ENCODE measurements around the gene PEX14. TPM values are rescaled to one million over a fixed set of nuclear protein-coding genes. Genes with fewer than 3 reads are reported as not detected.

The PEX14 gene
- total RNA-seq, 1 donor, result 15.2 TPM

- H4K20me1 ChIP-seq (ENCODE audit: insufficient read depth, low read length), result no peaks in the 10 kb centered on the region
- H3K36me3 ChIP-seq (ENCODE audit: insufficient read depth, low read length), result peaks cover 5% of the 10 kb centered on the region
- peak overlapping the region; percentile 53 for H2AFZ ChIP-seq (ENCODE audit: low read length)
- no peaks in the 10 kb centered on the region for H3K27me3 ChIP-seq (ENCODE audit: insufficient read depth, low read length)
- H3K27ac ChIP-seq (ENCODE audit: low read depth, low read length), result no peak overlapping the region
- H3K9me3 ChIP-seq (ENCODE audit: low read depth, low read length), result no peaks in the 10 kb centered on the region
- no peak overlapping the region for H3K4me3 ChIP-seq (ENCODE audit: insufficient read depth, low read length)
- no peak for DNase-seq (ENCODE audit: insufficient read length, low spot score, missing footprints)
- H3K4me1 ChIP-seq (ENCODE audit: insufficient read depth, low read length), result no peaks in the 10 kb centered on the region
- no peaks in the 10 kb centered on the region for H3K79me2 ChIP-seq (ENCODE audit: insufficient read depth, low read length)
- H3K4me2 ChIP-seq (ENCODE audit: insufficient read depth, low read length), result peak overlapping the region; percentile 16
- TF ChIP-seq CTCF (IDR thresholded peaks at IDR 0.05; ENCODE audit: extremely low read depth, low read depth, low read length), result no peak
These were observed 29.9 kb upstream of the PEX14 start for GRCh38 chr1:10444795-10445397.

- DNase-seq (ENCODE audit: insufficient read length, low spot score, missing footprints), result no peak
- no peaks in the 10 kb centered on the region for H4K20me1 ChIP-seq (ENCODE audit: insufficient read depth, low read length)
- no peaks in the 10 kb centered on the region for H3K9me3 ChIP-seq (ENCODE audit: low read depth, low read length)
- H2AFZ ChIP-seq (ENCODE audit: low read length), result no peak overlapping the region
- peaks cover 5% of the 10 kb centered on the region for H3K36me3 ChIP-seq (ENCODE audit: insufficient read depth, low read length)
- no peak overlapping the region for H3K4me2 ChIP-seq (ENCODE audit: insufficient read depth, low read length)
- H3K4me3 ChIP-seq (ENCODE audit: insufficient read depth, low read length), result no peak overlapping the region
- H3K4me1 ChIP-seq (ENCODE audit: insufficient read depth, low read length), result peaks cover 11% of the 10 kb centered on the region
- no peaks in the 10 kb centered on the region for H3K79me2 ChIP-seq (ENCODE audit: insufficient read depth, low read length)
- no peak overlapping the region for H3K27ac ChIP-seq (ENCODE audit: low read depth, low read length)
- H3K27me3 ChIP-seq (ENCODE audit: insufficient read depth, low read length), result no peaks in the 10 kb centered on the region
- no peak for TF ChIP-seq CTCF (IDR thresholded peaks at IDR 0.05; ENCODE audit: extremely low read depth, low read depth, low read length)
These were observed 27.8 kb upstream of the PEX14 start for GRCh38 chr1:10446790-10447422.

GRCh38 chr1:10449751-10450150 is 25.0 kb upstream of the PEX14 start, which contains the start of gene CORT:
Gene CORT (plus strand): TSS chr1:10450031. CDS start chr1:10450224, 193 bp downstream.
- Histone ChIP-seq H3K4me1 (ENCODE audit: insufficient read depth, low read length) (peaks cover 11% of the 10 kb centered on the region), H3K79me2 (ENCODE audit: insufficient read depth, low read length) (no peaks in the 10 kb centered on the region), H4K20me1 (ENCODE audit: insufficient read depth, low read length) (no peaks in the 10 kb centered on the region), H2AFZ (ENCODE audit: low read length) (no peak within 1 kb of the TSS), H3K27me3 (ENCODE audit: insufficient read depth, low read length) (no peaks in the 10 kb centered on the region), H3K9me3 (ENCODE audit: low read depth, low read length) (no peaks in the 10 kb centered on the region), H3K4me2 (ENCODE audit: insufficient read depth, low read length) (peak within 1 kb of the TSS; percentile 87), H3K27ac (ENCODE audit: low read depth, low read length) (no peak within 1 kb of the TSS), H3K4me3 (ENCODE audit: insufficient read depth, low read length) (peak within 1 kb of the TSS; percentile 67), H3K36me3 (ENCODE audit: insufficient read depth, low read length) (no peaks in the 10 kb centered on the region)
- TF ChIP-seq CTCF (IDR thresholded peaks at IDR 0.05; ENCODE audit: extremely low read depth, low read depth, low read length), result no peak
- DNase-seq (ENCODE audit: insufficient read length, low spot score, missing footprints), result no peak

- Histone ChIP-seq H3K79me2 (ENCODE audit: insufficient read depth, low read length) (no peaks in the 10 kb centered on the region), H3K4me3 (ENCODE audit: insufficient read depth, low read length) (no peak overlapping the region), H2AFZ (ENCODE audit: low read length) (no peak overlapping the region), H3K27me3 (ENCODE audit: insufficient read depth, low read length) (no peaks in the 10 kb centered on the region), H3K9me3 (ENCODE audit: low read depth, low read length) (no peaks in the 10 kb centered on the region), H3K4me2 (ENCODE audit: insufficient read depth, low read length) (no peak overlapping the region), H3K4me1 (ENCODE audit: insufficient read depth, low read length) (peaks cover 11% of the 10 kb centered on the region), H4K20me1 (ENCODE audit: insufficient read depth, low read length) (no peaks in the 10 kb centered on the region), H3K27ac (ENCODE audit: low read depth, low read length) (no peak overlapping the region), H3K36me3 (ENCODE audit: insufficient read depth, low read length) (no peaks in the 10 kb centered on the region)
- DNase-seq (ENCODE audit: insufficient read length, low spot score, missing footprints), result peak; percentile 76
- no peak for TF ChIP-seq CTCF (IDR thresholded peaks at IDR 0.05; ENCODE audit: extremely low read depth, low read depth, low read length)
These were observed 24.5 kb upstream of the PEX14 start for GRCh38 chr1:10450156-10450814.

All from osteoblast (primary cell).